HG03175 (cell line): ENCODE measurements around the gene BANF2.
"Not testable (repeated sequence)": the region's sequence is repeated elsewhere in the genome, so short reads cannot be mapped to it uniquely, and the experiment has no call there.

Source experiments
- ATAC-seq: cut with Tn5 transposase; IDR thresholded peaks from one replicate; pipeline ENCODE4 v1.9.1; 2021; ENCODE audit warnings: mild to moderate bottlenecking, moderate library complexity; ENCODE audit not compliant: unreplicated experiment

BANF2 gene

DNA sequence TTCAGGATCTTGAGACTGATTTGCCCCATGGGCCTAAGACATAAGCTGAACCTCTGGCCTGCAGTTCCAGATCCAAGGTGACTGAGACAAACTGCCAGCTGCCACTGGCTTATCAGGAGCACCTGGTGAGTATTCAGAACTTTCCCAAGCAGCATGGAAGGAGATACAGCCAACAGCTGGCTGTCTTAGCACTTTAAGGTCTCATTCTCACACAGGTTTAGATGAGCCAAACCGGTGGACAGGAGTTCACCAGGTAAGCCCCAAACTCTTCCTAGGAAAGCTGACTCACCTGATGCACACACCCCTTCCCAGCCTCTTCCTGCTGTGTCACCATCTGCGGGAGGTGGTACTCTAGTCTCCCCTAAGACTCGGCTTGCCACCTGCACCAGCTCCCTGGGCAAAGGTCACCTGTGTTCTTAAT is at the start of gene BANF2:
BANF2 (plus strand) TSS at position 36 of the 421 bp plus-strand sequence. CDS start 25,060 bp downstream, outside the sequence.
- ATAC-seq, result no peak

DNA sequence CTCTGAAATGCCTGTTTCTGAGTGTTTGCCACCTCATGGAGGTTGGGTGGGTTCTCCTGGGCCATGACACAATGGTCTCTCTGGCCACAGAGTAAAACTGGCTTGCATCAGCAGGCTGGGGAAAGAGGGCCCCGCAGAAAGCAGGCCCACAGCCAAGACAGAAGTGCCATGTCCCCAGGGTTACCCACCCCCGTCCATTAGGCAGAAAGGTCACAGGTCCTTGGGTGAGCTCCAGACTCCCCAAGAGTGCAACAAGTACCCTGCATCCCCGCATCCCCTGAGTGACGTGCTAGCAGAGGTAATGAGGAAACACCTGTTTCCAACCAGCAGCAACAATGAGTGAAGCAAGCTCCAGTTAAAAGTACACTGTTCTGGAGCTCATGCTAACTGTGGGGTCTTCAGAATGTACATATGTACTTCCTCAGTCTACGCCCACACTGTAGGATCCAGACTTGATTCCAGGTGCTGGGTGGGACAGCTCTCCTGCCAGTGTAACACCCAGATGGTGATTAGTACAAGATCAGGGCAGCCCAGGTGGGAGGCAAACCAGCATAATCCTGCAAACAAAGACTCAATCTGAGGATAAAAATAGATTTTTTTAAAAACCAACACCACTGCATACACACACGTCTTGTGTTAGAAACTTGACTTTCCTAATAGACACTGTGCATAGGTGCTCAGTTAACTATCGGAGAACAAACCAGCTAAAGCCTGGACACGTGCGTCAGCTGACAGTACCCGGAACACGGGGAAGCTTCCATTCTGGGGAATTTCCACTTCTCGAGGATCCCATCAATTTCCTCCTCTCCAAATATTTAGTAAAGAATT is 49.3 kb upstream of the BANF2 start:
- no peak for ATAC-seq

DNA sequence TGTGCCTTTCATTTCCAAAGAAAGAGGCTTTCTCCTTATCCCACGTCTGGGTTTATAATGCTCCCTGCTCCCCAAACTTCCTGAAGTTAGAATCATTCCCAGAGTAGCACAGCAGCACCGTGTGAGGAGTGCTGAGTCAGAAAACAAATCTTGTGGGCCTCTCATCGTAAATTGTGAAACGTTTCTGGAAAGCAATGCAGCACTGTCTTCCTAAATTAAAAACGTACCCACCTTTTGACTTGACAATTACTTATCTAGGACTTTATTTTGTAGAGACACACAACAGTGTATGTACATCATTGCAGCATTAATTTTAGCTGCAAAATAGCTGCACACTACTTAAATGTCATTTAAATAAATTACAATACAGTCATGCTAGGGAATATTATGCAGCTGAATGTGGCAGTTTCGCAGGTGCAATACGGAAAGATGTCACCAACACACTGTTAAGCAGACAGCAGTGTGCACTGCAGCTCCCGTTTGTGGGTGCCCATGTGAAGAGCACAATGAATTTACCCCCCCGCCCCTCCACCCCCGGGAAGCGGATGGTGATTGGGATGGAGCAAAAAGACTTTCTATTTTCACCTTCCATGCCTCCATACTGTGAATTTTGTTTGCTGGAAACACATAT is 48.5 kb upstream of the BANF2 start:
- no peak for ATAC-seq

DNA sequence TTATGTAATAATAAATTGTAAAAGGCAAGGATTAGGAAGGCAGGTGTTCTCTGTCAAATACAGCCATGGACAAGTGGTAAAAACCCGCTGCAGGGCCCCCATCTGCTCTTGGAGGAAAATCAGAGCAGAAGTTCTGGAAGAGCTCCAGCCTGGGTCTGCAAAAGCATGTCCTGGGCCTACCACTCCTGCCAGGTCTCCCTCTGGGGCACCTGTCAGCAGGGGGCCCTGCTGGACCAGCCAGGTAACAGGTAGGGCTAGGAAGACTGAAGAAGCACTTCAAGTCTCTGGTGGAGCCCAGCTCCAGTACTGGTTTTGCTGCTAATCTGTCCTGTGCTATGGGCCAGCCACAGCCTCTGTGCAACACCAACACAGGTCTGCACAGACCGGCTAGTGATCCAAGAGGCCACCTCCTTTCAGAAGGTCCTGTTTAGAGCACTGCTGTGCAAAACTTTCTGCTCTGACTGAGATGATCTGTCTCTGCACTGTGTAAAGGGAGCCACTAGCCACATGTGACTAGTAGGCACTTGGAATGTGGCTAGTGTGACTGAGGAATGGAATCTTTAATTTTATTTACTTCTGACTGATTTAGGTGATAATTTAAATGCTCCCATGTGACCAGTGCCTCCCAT is 47.9 kb upstream of the BANF2 start:
- no peak for ATAC-seq

DNA sequence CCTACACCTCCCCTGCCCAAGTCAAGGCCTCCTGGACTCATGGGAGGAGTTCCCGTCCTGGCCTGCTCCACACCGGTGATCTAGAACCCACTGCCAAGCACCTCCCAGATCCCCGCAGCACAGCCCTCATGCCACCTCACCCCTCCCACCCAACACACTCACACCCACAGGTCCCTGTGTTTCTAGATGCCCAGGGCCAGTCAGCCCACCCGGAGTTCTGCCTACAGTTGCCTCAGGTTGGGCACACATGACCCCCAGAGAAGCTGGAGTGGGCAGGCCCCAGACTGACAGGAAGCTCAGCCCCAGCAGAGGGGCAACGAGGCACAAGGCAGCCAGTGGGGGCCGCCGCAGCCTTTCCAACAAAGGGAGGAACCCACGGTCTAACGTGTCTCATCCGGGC is 47.4 kb upstream of the BANF2 start:
- no peak for ATAC-seq

DNA sequence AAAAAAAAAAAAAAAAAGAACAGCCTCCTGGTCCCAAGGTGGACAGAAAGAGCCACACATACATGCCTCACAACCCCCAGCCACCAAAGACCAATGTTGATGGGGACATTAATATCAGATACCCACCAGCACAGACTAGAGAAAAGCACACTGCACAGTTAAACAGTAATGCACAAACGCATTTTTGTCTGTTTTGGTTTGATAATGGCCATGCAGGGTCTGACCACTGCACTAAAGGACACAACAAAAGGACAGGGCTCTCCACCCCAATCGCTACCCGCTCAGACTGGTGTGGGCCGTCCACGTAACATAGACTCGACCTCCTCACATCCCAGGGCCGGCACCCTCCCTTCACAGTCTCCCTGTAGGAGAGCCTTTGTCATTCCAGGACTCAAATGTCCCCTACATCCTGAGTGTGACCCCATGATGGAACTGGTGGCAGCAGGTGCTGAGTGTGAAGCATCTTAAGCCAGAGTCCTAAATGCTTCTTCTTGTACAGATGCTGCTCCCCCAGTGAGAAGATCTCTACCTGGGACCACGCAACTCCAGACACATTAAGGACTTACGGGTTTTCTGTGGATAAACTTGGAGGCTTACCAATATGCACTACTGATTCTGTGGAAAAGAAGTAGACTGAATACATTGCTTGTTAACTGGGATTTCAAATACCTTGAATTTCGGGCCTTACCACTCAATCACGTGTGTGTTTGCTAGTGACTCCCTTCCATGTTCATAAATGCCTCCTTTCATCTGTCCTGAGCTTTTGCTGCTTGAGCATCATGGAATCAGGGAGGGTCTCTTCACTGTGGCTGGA is 45.7 kb upstream of the BANF2 start:
- ATAC-seq, result no peak

DNA sequence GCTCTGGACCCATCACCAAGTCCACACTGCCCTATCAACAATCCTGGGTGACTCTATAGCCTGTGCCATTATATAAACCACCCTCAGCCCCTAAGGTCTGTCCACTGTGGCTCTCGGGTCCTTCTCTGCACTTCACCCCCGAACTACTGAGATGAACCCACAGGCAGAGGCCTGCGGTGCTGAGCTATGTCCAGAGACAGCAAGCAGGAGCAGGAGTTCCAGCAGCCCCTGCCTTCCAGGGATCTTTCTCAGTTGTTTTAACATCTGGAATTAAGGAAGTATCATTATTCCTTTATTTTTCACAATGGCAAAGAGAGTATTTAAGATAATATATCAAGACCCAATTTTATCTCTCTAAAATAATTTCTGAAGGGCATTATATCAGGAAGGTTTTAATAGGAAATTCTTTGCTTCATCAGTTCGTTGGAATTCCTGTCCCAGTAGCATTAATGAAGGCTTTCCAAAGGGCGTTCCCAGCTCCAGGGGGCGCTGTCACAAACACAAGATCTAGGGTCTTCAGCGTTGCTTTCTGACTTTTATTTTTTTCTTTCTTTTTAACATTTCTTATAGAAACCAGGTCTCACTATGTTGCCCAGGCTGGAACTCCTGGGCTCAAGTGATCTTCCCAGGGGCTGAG is 45.0 kb upstream of the BANF2 start:
- ATAC-seq, result no peak

DNA sequence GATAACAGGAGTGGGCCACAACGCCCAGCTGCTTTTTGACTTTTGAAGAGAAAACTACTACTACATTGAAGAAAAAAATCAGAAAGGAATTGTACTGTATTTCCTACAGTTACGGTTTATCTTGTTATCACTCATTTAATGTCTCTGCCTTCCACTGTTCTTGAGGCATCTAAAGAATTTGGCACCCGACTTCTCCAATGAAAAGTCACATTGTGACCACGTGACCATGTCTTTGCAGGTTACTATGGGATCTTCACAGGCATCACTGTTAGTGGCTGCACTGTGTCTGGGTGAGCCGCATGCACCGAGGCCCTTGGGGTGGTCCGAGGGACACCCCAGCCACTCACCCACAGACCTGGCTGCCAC is 44.5 kb upstream of the BANF2 start:
- no peak for ATAC-seq

DNA sequence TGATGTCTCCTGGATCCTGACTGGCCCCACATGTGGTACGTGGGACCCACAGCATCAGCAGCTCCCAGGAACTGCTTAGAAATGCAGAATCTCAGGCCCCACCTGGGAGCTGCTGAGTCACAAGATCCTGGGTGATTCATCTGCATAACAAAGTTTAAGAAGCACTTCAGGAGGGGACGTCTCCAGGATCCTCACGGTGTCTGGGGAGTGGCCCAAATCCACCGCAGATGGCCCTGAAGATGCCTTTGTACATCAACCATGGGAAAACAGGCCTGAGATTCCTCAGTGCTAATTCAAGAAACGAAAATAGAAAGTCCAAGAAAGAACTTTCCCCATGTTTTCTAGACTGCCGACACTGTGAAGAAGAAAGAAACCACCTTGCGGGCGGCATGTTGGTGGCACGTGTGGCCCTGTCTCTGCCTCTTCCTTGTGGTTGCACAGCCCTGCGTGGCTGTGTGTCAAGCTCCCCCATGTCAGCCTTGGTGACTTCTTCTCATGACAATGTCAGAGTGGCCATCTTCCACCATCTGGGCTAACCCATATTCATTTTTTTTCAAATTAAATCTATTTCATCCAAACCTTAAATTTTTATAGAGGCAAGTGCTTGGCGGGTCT is 43.8 kb upstream of the BANF2 start:
- ATAC-seq, result no peak

DNA sequence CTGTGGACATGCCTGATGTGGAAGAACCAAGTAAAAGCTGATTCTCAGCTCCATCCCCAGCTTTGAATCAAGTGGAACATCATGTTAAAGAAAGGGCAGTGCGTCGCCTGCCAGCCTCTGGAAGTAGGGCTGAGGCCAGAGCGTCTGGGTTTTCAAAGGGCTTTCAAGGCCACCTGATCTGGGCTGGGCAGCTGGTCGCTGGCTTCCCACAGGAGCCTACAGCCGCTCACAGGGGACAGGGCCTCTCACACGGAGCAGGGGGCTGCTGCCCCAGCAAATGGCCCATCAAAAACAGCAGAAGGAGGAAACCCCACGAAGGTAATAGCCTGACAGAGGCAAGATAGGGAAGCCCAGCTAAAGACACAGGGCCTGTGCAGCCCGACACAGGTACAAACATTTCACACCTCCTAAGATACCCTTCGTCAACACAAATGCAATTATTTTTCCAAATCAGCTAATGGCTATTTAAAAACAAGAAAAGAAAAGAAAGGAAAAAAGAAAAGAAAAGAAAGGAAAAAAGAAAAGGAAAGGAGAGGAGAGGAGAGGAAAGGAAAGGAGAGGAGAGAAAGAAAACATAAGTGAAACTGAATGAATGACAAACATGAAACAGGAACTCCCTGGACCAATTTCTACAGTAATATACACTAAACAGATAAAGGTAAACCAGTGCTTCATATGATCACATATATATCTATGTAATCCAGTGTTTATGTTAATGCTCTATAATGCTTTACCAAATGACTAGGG is 42.5 kb upstream of the BANF2 start:
- ATAC-seq, result no peak

DNA sequence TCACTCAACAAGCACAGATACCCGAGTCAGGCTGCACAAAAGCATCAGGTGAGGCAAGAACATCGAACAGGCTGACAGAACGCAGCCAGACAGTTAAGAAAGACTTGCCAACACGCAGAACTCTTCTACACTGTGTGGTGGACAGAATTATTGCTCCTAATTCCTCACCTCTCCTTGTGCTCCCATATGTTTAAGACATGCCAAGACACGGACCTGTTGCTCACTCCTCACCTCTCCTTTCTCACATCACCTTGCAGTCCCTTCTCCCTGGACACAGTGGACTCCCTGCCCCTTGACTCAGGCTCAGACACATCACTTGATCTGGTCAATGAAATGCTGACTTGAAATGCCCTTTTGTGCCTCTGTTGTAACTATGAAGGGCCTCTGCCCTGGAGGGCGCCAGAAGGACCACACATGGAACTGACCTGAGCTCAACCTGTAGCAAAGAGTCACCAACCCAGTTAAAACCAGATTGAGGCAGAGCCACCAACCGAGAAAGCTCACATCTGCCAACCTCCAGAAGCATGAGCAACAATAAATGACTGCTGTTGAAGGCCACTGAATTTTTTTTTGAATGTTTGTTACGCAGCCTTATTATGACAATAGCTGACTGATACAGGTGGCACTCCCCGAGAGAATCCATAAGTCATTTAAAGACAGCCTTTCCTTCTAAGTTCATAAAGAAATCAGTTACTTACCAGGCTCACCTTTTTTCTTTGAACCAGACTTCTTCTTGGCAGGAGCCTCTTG is 41.7 kb upstream of the BANF2 start:
- ATAC-seq, result no peak

DNA sequence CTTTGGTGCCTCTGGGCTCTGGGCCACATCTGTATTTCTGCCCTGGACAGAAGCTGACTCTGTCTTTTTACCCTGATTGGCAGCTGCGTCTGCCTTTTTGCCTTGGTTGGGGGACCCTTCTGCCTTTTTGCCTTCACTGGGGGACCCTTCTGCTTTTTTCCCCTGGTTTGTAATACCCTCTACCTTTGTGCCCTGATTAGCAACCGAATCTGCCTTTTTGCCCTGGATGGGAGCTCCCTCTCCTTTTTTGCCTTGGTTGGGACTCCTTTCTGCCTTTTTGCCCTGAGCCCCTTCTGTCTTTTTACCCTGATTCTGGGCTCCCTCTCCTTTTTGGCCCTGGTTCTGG is 41.1 kb upstream of the BANF2 start:
- ATAC-seq, result no peak

DNA sequence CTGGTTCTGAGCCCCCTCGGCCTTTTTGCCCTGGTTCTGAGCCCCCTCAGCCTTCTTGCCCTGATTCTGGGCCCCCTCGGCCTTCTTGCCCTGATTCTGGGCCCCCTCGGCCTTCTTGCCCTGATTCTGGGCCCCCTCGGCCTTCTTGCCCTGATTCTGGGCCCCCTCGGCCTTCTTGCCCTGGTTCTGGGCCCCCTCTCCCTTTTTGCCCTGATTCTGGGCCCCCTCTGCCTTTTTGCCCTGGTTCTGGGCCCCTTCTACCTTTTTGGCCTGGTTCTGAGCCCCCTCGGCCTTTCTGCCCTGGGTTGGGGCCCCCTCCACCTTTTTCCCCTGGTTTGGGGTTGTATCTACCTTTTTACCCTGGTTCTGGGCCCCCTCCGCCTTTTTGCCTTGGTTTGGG is 40.4 kb upstream of the BANF2 start:
- ATAC-seq, result not testable (repeated sequence)

DNA sequence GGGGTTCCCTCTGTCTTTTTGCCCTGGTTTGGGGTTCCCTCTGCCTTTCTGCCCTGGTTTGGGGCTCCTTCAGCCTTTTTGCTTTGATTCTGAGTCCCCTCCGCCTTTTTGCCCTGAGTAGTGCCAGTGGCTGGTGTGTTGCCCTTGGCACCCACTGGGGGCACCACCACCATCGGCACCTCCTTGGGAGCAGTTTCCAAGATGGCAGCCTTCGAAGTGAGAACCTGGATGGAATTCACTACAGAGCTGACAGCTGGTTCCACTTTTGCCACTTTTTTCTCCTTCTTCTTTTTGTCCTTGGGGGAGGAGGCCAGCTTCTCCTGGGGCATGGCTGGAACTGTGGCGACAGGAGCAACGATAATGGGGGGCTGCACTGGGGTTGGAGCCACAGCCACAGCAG is 40.0 kb upstream of the BANF2 start:
- ATAC-seq, result no peak

DNA sequence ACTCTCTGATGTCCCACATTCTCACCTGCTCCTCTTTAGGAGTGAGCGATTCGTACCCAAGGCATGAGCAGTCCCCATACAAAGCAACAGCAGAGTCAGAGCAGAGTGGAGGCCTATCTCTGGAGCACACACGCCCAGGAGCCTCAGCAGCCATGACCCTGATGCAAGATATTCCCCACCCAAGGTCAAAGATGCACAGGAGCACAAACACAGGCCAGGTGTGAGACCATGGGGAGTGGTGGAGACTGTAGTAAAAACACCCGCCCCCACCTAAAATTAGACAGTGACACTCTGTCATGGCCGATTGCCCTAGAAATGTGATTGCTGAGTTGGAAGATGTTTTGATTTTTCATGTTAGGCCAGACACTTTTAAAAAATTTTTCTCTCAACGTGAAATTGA is 39.1 kb upstream of the BANF2 start:
- ATAC-seq, result no peak

DNA sequence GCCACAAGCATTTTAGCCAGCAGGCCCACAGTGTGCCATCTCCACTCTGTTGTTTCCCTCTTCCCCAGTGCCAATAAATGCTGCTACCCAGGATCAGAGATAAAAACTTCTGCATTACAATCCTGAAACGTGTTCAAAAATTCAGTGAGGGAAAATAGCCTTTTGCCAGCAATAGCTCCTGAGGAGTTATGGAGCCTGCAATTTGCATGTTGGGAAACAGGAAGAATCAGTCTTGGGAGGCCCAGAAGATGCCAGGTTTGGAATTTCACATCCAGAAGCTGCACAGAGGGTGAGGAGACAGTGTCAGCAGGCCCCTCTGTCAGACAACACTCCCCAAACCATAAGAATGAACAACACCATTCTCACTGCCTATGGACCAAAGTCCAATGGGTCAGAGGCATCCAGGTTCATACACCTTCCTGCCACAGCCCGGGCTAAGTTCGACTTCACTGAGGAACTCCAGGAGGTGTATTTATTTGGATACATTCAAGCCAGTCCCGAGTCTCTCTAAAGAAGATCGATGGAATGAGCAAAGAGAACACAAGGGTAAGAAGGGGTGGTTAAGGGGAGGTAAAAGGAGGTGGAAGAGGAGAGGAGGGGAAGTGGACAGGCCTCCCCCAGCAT is 38.5 kb upstream of the BANF2 start:
- ATAC-seq, result no peak

DNA sequence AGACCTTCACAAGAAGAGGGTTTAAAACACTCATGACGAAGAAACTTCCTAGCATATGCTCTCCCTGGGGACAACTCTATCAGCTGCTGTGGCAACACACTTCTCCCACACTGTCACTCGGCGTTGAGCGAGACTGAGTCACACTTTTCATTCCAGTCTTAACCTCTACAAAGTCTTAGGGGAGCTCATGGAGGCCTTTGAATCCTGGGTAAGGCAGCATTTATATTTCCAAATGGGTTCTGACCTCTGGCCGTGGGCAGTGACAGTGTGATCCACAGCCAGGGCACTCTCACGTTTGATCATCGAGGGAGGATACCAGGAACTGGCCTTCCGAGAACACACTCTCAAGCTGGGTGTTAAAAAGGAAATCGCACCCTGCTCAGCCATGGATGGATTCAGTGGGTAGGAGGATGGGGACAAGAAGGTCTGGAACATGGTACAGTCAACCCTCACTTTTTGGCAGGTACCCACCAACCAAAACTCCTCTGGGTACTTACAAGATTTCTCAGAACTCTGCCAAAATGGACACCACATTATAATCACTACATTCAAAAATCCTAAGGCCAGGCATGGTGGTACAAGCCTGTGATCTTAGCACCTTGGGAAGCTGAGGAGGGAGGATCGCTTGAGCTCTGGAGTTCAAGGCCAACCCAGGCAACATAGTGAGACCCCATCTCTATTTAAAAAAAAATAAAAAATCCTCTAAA is 37.3 kb upstream of the BANF2 start:
- ATAC-seq, result peak; percentile 52

DNA sequence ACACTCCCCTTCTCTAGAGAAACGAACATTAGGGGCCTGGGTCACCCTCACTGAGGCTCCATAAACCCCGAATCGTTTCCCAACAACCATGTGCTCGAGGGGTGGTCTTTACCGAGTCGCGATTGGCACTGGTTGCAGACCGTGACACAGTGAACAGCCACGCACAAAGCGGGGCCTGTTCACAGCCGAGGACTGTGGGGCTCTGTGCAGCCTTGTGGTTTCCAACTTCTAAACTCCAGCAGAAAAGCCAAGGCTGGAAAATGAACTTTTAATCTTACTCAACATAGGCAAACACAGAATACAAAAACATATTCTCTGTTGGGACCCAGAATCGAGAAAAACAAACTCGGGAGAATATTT is 36.7 kb upstream of the BANF2 start:
- no peak for ATAC-seq
